ENCODE results near the gene FAM174A. TPM values are rescaled to one million over a fixed set of nuclear protein-coding genes. Genes with fewer than 3 reads are reported as not detected.

The FAM174A gene
- total and polyA plus RNA-seq, 4 donors, result 21.3 to 60.1 (median 41.3) TPM

- Histone ChIP-seq H3K9ac (ENCODE audit: insufficient read depth in 1 of 2, low read length in 2 of 2) (no peak overlapping the region), H3K4me3 (no peak overlapping the region), H3K27me3 (ENCODE audit: control insufficient read depth in 3 of 3, insufficient read depth in 3 of 3, low read length in 2 of 3) (no peaks in the 10 kb centered on the region), H3K27ac (ENCODE audit: low read depth in 1 of 2, low read length in 1 of 2) (no peak overlapping the region), H3K9me3 (ENCODE audit: control insufficient read depth in 4 of 4, insufficient read depth in 3 of 4, low read length in 3 of 4) (no peaks in the 10 kb centered on the region), H3K36me3 (ENCODE audit: control insufficient read depth in 4 of 4, insufficient read depth in 4 of 4, low read length in 4 of 4) (peaks cover 0 to 2% (median under 1%) of the 10 kb centered on the region in 4 donors), H3K4me1 (ENCODE audit: control insufficient read depth in 5 of 5, insufficient read depth in 5 of 5, low read length in 5 of 5) (peaks cover 0 to 24% (median 9%) of the 10 kb centered on the region in 5 donors)
- TF ChIP-seq CTCF (IDR thresholded peaks at IDR 0.05; ENCODE audit: control extremely low read depth, extremely low read depth), result no peak
- DNase-seq (no peak), ATAC-seq (ENCODE audit: insufficient read depth, low FRiP score) (no peak)
- 84 to 93% methylated on average over 1 of the region's 1 CpG for WGBS, 2 donors
Observed at GRCh38 chr5:100537946-100538345, 2.8 kb downstream of the FAM174A start.

- Histone ChIP-seq H3K4me1 (ENCODE audit: control insufficient read depth in 5 of 5, insufficient read depth in 5 of 5, low read length in 5 of 5) (peaks cover 0 to 24% (median 9%) of the 10 kb centered on the region in 5 donors), H3K9me3 (ENCODE audit: control insufficient read depth in 4 of 4, insufficient read depth in 3 of 4, low read length in 3 of 4) (no peaks in the 10 kb centered on the region), H3K9ac (ENCODE audit: insufficient read depth in 1 of 2, low read length in 2 of 2) (no peak overlapping the region), H3K36me3 (ENCODE audit: control insufficient read depth in 4 of 4, insufficient read depth in 4 of 4, low read length in 4 of 4) (peaks cover 0 to 2% (median 0%) of the 10 kb centered on the region in 4 donors), H3K27ac (ENCODE audit: low read depth in 1 of 2, low read length in 1 of 2) (no peak overlapping the region), H3K27me3 (ENCODE audit: control insufficient read depth in 3 of 3, insufficient read depth in 3 of 3, low read length in 2 of 3) (no peaks in the 10 kb centered on the region), H3K4me3 (no peak overlapping the region)
- no peak for TF ChIP-seq CTCF (IDR thresholded peaks at IDR 0.05; ENCODE audit: control extremely low read depth, extremely low read depth)
- no peak for ATAC-seq (ENCODE audit: insufficient read depth, low FRiP score)
- DNase-seq, result no peak
- 90 to 96% methylated on average over 3 of the region's 3 CpGs for WGBS, 2 donors
Observed at GRCh38 chr5:100539519-100539918, 4.3 kb downstream of the FAM174A start.

GRCh38 chr5:100542086-100542485, 6.9 kb downstream of the FAM174A start:
- peaks cover 0 to 5% (median 1%) of the 10 kb centered on the region in 4 donors for H3K36me3 ChIP-seq (ENCODE audit: control insufficient read depth in 4 of 4, insufficient read depth in 4 of 4, low read length in 4 of 4)
- no peak for TF ChIP-seq CTCF (IDR thresholded peaks at IDR 0.05; ENCODE audit: control extremely low read depth, extremely low read depth)
- H3K27ac ChIP-seq (ENCODE audit: low read depth in 1 of 2, low read length in 1 of 2), result no peak overlapping the region
- ATAC-seq (ENCODE audit: insufficient read depth, low FRiP score) (no peak), DNase-seq (no peak)
- 97% methylated on average over 1 of the region's 1 CpG for WGBS, 2 donors
- H3K27me3 ChIP-seq (ENCODE audit: control insufficient read depth in 3 of 3, insufficient read depth in 3 of 3, low read length in 2 of 3), result no peaks in the 10 kb centered on the region
- H3K4me3 ChIP-seq, result no peak overlapping the region
- H3K9me3 ChIP-seq (ENCODE audit: control insufficient read depth in 4 of 4, insufficient read depth in 3 of 4, low read length in 3 of 4), result no peaks in the 10 kb centered on the region
- peaks cover 0 to 11% (median 4%) of the 10 kb centered on the region in 5 donors for H3K4me1 ChIP-seq (ENCODE audit: control insufficient read depth in 5 of 5, insufficient read depth in 5 of 5, low read length in 5 of 5)
- no peak overlapping the region for H3K9ac ChIP-seq (ENCODE audit: insufficient read depth in 1 of 2, low read length in 2 of 2)

GRCh38 chr5:100546001-100546400, 10.8 kb downstream of the FAM174A start:
- WGBS, 2 donors, result 85 to 95% methylated on average over 1 of the region's 1 CpG
- H3K9me3 ChIP-seq (ENCODE audit: control insufficient read depth in 4 of 4, insufficient read depth in 3 of 4, low read length in 3 of 4), result no peaks in the 10 kb centered on the region
- DNase-seq, result peak in 2 of 3 donors; percentile 64 to 65

More at GRCh38 chr5:100546001-100546400, 10.8 kb downstream of the FAM174A start:
- Histone ChIP-seq H3K9ac (ENCODE audit: insufficient read depth in 1 of 2, low read length in 2 of 2) (no peak overlapping the region), H3K27me3 (ENCODE audit: control insufficient read depth in 3 of 3, insufficient read depth in 3 of 3, low read length in 2 of 3) (no peaks in the 10 kb centered on the region), H3K36me3 (ENCODE audit: control insufficient read depth in 4 of 4, insufficient read depth in 4 of 4, low read length in 4 of 4) (peaks cover 0 to 5% (median 1%) of the 10 kb centered on the region in 4 donors), H3K27ac (ENCODE audit: low read depth in 1 of 2, low read length in 1 of 2) (no peak overlapping the region), H3K4me1 (ENCODE audit: control insufficient read depth in 5 of 5, insufficient read depth in 5 of 5, low read length in 5 of 5) (peaks cover 0 to 3% (median 2%) of the 10 kb centered on the region in 5 donors), H3K4me3 (no peak overlapping the region)
- no peak for ATAC-seq (ENCODE audit: insufficient read depth, low FRiP score)
- TF ChIP-seq CTCF (IDR thresholded peaks at IDR 0.05; ENCODE audit: control extremely low read depth, extremely low read depth), result no peak

Measured in lung (tissue), 12 donors.